ENCODE data around the gene PLXDC2.

The PLXDC2 gene

GRCh38 chr10:20048161-20048560 is 231.9 kb downstream of the PLXDC2 start:
- no peak for TF ChIP-seq CTCF (IDR thresholded peaks at IDR 0.05; ENCODE audit: low read depth, low read length, missing control alignments)
- H3K27ac ChIP-seq, result no peak overlapping the region
- in situ Hi-C loops (cut with HindIII; ENCODE audit: low pct_ligation_motif_present, low sequenced_read_pairs), result no loop called here
- no peaks in the 10 kb centered on the region for H3K36me3 ChIP-seq (replicated peaks)
- DNase-seq, result no peak
- no peak overlapping the region for H3K4me3 ChIP-seq (ENCODE audit: low read depth, low read length)
- no peaks in the 10 kb centered on the region for H3K27me3 ChIP-seq (replicated peaks)

- Histone ChIP-seq H3K27me3 (replicated peaks) (no peaks in the 10 kb centered on the region), H3K4me3 (ENCODE audit: low read depth, low read length) (no peak overlapping the region), H3K27ac (no peak overlapping the region), H3K36me3 (replicated peaks) (no peaks in the 10 kb centered on the region)
- in situ Hi-C loops (cut with HindIII; ENCODE audit: low pct_ligation_motif_present, low sequenced_read_pairs), result no loop called here
- TF ChIP-seq CTCF (IDR thresholded peaks at IDR 0.05; ENCODE audit: low read depth, low read length, missing control alignments), result no peak
- no peak for DNase-seq
These were observed 241.9 kb downstream of the PLXDC2 start for GRCh38 chr10:20058135-20058534.

- no peak for TF ChIP-seq CTCF (IDR thresholded peaks at IDR 0.05; ENCODE audit: low read depth, low read length, missing control alignments)
- Histone ChIP-seq H3K27ac (no peak overlapping the region), H3K27me3 (replicated peaks) (no peaks in the 10 kb centered on the region), H3K4me3 (ENCODE audit: low read depth, low read length) (no peak overlapping the region), H3K36me3 (replicated peaks) (no peaks in the 10 kb centered on the region)
- no peak for DNase-seq
- in situ Hi-C loops (cut with HindIII; ENCODE audit: low pct_ligation_motif_present, low sequenced_read_pairs), result no loop called here
These were observed 243.0 kb downstream of the PLXDC2 start for GRCh38 chr10:20059084-20059835.

- no peak overlapping the region for H3K27ac ChIP-seq
- no peaks in the 10 kb centered on the region for H3K27me3 ChIP-seq (replicated peaks)
- no peak overlapping the region for H3K4me3 ChIP-seq (ENCODE audit: low read depth, low read length)
- no peaks in the 10 kb centered on the region for H3K36me3 ChIP-seq (replicated peaks)
- no peak for DNase-seq
- TF ChIP-seq CTCF (IDR thresholded peaks at IDR 0.05; ENCODE audit: low read depth, low read length, missing control alignments), result no peak
- in situ Hi-C loops (cut with HindIII; ENCODE audit: low pct_ligation_motif_present, low sequenced_read_pairs), result no loop called here
These were observed 249.6 kb downstream of the PLXDC2 start for GRCh38 chr10:20065814-20066213.

- Histone ChIP-seq H3K27me3 (replicated peaks) (no peaks in the 10 kb centered on the region), H3K4me3 (ENCODE audit: low read depth, low read length) (no peak overlapping the region), H3K36me3 (replicated peaks) (no peaks in the 10 kb centered on the region), H3K27ac (no peak overlapping the region)
- DNase-seq, result no peak
- in situ Hi-C loops (cut with HindIII; ENCODE audit: low pct_ligation_motif_present, low sequenced_read_pairs), result no loop called here
- TF ChIP-seq CTCF (IDR thresholded peaks at IDR 0.05; ENCODE audit: low read depth, low read length, missing control alignments), result no peak
These were observed 256.9 kb downstream of the PLXDC2 start for GRCh38 chr10:20073167-20073566.

- no peak for TF ChIP-seq CTCF (IDR thresholded peaks at IDR 0.05; ENCODE audit: low read depth, low read length, missing control alignments)
- in situ Hi-C loops (cut with HindIII; ENCODE audit: low pct_ligation_motif_present, low sequenced_read_pairs), result no loop called here
- H3K27ac ChIP-seq, result no peak overlapping the region
- no peak for DNase-seq
- no peaks in the 10 kb centered on the region for H3K27me3 ChIP-seq (replicated peaks)
- H3K36me3 ChIP-seq (replicated peaks), result no peaks in the 10 kb centered on the region
- no peak overlapping the region for H3K4me3 ChIP-seq (ENCODE audit: low read depth, low read length)
These were observed 259.5 kb downstream of the PLXDC2 start for GRCh38 chr10:20075713-20076112.
